ENCODE data around the gene SLC25A3.
"Not testable (repeated sequence)": the region's sequence is repeated elsewhere in the genome, so short reads cannot be mapped to it uniquely, and the experiment has no call there.

SLC25A3 gene

DNA sequence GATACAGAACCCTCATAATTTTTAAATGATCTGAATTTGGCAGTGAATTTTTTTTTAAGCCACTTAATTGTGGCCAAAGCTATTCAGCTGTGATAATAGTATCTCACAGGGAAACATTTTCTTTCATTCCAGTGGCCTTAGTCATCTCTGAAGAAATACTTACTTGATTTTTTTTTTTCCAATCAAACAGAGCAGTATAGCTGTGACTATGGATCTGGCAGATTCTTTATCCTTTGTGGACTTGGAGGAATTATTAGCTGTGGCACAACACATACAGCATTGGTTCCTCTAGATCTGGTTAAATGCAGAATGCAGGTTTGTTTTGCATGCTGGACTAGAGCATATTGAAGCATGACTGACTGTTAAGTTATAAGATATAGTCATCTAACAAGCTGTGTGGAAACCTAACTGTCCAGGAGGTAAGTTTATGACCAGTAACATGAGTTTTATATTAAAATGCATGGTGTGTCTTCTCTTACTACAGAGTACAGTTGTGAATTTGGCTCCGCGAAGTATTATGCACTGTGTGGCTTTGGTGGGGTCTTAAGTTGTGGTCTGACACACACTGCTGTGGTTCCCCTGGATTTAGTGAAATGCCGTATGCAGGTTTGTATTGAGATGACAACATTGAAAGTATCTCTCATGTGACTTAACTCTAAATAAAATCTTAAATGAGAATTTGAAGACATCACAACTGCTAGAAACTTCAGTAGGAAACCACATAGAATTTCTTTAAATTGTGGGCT, 1.9 kb downstream of the SLC25A3 start:
- DNase-seq = no peak

DNA sequence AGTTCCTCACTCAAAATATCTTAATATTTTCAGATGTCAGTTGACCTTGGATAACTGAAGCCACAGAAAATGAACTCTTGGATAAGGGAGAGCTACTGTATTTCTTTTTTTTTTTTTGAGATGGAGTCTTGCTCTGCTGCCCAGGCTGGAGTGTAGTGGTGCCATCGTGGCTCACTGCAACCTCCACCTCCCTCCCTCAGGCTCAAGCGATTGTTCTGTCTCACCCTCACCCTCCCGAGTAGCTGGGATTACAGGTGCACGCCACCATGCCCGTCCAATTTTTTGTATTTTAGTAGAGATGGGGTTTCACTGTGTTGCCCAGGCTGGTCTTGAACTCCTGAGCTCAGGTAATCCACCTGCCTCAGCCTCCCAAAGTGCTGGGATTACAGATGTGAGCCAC, 3.8 kb downstream of the SLC25A3 start:
- not testable (repeated sequence) for DNase-seq

DNA sequence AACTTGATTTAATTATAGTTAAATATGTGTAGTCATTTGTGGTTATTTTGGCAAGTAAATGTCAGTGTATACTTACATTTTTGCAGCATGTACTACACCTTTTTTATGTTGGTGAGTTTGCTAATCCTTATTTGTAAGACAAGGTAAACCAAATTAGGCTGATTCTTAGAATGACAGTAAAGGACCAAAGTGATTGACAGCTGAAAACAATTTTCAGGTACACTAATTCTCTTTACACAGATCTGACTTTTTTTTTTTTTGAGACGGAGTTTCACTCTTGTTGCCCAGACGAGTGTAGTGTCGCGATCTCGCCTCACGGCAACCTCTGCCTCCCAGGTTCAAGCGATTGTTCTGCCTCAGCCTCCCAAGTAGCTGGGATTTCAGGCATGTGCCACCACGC, 8.4 kb downstream of the SLC25A3 start:
- DNase-seq = no peak

DNA sequence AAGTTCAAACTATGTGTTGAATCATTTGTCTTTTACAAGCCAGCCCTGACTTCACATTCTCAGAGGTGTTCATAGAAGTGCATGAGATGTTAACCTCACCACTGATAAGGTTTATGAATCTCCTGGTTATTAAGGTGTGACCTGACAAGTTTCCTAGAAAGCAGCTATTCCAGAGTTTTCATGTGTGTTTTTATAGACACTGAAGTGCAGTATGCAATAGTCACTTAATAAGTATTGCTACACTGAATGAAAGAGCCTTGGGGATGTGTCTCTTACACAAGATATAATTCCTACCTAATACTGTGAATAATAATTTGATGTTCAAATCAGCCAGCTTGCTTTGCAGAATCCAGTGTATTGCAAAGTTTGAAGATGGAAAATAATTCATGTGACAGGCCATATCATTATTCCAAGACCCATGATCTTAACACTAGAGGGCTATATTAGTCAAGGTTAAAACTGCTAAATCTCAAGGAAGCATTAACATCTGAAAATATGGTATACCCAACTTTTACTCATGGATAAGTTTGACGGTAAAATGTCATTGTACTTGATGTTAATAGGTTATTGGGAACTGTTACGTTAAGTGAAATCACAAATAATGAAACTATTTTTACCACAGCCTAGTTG, 13.0 kb downstream of the SLC25A3 start:
- no peak for DNase-seq

DNA sequence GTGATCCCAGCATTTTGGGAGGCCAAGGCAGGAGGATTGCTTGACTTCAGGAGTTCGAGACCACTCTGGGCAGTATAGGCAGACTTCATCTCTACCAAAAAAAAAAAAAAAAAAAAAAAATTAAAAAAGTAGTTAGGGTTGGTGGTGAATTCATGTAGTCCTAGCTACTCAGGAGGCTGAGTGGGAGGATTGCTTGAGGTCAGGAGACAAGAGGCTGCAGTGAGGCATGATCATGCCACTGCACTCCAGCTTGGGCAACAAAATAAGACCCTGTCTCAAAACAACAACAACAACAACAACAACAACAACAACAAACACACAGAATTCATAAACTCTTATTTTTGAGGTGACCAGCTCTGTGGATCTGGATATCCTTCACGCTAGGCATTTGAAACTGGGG, 17.1 kb downstream of the SLC25A3 start:
- DNase-seq = no peak

DNA sequence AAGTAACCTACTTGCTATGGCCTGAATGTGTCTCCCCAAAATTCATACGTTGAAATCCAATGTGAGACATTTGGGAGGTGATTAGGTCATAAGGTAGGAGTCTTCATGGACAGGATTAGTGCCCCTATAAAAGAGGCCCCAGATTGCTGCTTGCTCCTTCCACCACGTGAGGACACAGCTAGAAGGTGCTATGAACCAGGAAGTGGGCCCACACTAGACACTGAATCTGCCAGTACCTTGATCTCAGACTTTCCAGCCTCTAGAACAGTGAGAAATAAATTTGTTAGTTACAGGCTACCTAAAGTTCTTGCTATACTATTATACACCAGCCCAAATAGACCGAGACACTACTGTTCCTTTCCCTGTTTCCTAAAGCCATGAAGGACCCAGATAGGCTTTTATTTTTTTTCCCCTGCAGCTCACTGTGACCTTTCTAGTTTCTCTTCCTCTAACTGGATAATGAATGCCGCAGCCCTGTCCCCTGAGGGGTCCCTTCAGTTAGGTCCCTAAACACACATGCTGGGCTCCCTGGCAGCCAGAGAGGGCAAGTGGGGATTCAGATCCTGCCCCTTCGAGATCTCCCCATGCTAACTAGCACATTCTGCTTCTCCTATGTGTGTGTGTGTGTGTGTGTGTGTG, 19.3 kb downstream of the SLC25A3 start:
- peak; percentile 52 for DNase-seq

DNA sequence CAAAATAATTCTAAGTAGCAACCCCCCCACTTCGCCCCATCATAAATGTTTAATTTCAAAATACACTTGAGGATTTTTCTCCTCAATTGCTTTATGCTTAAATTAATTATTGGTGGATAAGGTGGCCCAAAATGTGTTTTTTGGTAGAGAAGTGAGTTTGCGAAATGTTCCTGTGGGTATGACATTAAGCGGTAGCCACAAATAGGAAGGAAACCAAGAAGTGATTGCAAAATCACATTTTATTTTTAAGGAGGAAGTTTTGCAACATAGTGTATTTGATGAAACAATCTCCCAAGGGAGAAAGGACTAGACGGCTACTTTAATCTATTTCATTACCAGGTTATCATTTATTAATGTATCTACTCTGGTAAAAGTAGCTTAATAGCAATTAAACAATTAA, 25.5 kb downstream of the SLC25A3 start:
- peak; percentile 91 for DNase-seq

DNA sequence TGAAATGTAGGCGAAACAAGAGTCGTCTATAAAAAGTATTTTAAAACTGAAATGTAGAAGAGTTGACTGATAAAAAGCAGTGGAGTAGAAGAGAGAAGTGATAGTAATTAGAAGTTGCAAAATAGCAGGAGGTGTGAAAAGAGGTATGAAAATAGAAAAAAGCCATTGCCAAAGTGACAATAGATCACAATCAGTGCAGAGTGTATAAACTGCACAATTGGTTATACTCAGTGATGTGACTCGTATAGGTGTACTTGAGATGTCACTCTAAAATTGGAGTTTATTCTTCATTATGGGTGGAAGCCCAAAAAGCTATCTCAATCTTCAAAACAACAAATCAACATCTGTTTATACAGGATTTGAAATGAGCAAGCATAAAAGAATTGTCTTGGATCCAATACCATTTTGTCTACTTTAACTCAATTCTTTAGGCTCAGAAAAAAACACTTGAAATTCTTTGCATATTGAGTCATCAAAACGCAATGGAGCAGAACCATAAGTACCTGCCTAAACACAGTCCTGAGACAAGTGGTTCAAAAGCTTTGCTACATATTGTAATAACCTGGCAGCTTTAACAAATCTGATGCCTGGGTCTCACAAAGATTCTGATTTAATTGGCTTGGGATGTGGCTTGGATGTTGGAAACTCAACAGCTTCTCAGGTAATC, 42.3 kb downstream of the SLC25A3 start:
- no peak for DNase-seq

DNA sequence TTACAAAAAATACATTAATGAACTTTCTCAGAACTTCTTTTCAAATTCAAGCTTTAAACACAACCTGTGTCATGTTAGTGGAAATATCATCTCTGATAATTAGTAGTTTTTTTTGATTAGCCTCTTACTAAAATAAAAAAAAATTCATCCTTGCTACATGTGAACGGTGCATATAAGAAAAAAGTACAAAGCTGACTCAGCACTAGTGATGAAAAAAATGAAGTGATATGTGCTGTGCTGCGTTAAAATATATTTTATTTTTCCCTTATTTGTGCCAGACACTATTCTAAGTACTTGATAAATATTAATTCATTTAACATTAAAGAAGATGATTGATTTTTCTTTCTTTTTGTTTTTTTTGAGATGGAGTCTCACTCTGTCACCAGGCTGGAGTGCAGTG, 43.6 kb downstream of the SLC25A3 start:
- DNase-seq = no peak

DNA sequence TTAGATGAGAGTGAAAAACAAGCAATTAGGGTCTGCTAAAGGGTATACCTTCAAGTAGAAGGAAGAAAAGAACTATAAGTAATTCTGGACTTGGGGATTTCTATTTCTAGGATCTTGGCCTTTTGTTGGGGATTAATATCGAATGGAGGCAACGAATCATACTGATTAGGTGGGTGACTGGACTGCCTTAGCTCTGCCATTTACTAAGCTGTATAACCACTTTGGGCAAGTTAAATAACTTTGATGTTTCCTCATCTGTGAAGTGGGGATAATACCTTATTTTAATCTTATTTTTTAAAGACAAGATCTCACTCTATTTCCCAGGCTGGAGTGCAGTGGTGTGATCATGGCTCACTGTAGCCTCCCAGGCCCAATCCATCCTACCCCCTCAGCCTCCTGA, 44.5 kb downstream of the SLC25A3 start:
- DNase-seq = no peak

DNA sequence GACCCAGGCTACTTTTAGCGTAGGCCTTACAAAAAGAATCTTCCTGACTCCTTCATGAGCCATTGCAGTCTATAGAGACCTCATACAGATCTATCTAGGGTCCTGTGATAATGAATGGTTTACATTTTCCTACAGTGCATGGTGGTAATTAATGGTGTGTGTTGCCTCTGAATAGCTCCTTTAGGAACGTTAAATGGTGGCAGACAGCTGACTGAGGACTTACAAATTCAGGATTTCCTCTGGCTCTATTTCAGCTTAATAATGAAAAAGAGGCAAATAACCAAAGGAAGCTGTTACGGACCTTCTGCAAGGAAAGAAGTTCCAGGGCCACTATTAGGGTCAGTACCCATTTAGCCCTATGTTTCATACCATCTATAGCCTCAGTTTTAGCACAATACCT, 46.0 kb downstream of the SLC25A3 start:
- no peak for DNase-seq

DNA sequence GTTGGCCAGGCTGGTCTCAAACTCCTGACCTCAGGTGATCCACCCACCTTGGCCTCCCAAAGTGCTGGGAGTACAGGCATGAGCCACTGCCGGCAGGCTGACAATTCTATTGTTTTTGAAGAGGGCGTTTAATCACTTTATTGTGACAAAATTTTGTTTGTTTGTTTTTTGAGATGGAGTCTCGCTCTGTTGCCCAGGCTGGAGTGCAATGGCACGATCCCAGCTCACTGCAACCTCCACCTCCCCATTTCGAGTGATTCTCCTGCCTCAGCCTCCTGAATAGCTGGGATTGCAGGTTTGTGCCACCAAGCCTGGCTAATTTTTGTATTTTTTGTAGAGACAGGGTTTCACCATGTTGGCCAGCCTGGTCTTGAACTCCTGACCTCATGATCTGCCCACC, 49.3 kb downstream of the SLC25A3 start:
- not testable (repeated sequence) for DNase-seq

DNA sequence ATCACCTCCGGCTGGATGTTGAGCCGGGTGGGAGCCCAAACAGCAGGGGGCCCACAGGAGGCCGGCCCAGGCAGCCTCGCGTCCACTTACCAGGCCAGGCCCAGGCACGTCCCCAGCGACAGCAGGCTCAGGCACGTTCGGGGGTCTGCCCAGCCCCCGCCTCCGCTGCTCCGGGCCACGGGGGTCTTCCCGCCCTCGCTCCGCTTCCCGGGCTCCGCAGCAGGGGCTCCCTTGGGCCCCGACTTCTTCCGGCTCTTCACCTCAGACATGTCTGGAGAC, 50.9 kb downstream of the SLC25A3 start:
- DNase-seq = no peak

DNA sequence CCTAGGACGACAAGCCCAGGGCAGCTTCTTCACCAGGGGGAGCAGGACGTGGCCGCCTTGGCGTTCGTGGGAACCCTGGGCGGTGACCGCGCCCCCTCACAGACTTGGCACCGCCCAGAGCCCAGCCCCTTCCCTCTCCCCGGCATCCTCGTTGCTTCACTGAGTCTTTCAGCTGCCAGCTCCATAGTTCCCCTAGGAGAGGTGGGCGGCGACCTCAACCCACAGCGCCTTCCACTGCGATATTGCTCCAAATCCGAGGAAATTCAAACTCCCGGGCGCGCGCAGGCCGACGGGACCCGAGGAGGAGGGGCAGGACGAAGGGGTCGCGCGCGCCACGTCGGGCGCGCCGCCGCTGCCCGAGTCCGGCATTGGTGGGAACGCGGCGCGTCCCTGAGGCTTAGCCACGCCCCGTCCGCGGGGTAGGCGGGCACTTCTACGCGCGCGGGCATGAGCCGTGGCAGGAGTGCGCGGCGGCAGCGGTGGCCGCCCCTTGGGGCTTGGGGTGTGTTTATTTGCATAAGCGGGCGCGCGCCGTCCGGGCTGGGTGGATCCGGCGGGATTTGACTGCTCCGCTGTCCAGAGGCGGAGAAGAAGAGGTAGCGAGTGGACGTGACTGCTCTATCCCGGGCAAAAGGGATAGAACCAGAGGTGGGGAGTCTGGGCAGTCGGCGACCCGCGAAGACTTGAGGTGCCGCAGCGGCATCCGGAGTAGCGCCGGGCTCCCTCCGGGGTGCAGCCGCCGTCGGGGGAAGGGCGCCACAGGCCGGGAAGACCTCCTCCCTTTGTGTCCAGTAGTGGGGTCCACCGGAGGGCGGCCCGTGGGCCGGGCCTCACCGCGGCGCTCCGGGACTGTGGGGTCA, 51.5 kb downstream of the SLC25A3 start, which contains the start of the genes APAF1 and IKBIP:
TSS of gene APAF1 (plus strand) at position 579 of the 860 bp plus-strand sequence. CDS start 3,070 bp downstream, outside the sequence.
TSS of gene IKBIP (minus strand) at position 77 of the 860 bp plus-strand sequence. CDS start 87 bp downstream, outside the sequence.
- DNase-seq = peak; percentile 84

DNA sequence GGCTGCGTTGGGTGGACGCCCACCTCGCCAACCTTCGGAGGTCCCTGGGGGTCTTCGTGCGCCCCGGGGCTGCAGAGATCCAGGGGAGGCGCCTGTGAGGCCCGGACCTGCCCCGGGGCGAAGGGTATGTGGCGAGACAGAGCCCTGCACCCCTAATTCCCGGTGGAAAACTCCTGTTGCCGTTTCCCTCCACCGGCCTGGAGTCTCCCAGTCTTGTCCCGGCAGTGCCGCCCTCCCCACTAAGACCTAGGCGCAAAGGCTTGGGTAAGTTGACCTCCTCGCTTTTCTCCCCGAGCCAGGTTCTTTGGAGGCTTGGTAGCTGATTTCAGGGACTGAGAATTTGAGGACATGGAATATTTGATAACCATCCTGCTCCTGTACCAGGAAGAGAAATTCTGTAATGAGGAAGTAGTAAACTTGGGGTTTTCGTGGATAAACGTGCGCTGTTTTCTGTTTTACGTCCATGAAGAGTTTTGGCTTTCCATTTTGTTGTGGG, 52.1 kb downstream of the SLC25A3 start:
- no peak for DNase-seq

DNA sequence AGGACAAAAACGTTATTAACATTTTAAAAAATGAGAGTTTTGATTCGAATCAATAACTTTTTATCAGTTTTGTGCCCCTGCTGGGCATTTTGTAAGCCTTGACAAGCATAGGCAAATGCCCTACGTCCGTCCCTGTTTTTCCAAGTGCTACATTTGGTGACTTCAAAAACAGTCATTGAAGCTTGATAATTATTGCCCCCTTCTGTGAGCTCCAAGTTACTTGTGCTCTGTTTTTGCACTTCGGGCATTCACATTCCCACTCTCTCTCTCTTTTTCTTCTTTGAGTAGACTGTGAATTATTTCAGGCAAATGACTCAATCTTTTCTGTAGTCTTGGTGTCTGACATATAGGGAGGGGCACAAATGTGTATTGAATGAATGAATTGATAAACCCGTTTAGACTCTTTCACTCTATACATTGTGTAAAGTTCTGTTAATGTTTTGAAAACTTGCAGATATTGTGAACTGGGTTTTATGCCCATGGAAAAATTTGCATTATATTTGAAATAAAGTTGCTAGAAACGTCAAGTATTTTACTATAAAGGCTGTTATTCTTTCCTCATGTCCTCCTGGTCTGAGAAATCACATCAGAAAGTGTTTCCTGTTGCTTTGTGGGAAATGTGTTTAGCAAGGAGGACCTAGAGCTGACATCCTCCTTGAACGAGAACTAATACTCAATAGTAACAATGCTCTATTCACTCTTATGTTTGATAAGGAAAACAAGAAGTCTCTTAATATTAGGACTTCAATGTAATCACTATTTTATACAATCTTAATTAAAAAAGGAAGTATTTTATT, 53.0 kb downstream of the SLC25A3 start:
- DNase-seq = no peak

DNA sequence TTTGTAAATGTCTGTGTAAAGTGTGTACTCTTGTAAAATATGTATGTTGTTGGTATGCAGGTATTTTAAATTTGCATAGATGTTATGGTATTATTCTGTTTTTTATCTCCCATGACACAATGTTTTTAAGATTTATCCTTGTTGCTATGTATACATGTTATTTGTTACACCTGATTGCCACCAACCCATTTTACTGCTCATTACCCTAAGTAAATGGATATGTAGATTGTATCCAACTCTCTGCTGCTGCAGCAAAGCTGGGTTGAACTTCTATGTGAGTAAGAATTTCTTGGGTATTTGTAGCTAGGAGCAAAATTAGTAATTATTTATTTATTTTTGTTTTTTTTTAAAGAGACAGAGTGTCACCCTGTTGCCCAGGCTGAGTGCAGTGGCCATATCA, 57.8 kb downstream of the SLC25A3 start:
- DNase-seq = no peak

DNA sequence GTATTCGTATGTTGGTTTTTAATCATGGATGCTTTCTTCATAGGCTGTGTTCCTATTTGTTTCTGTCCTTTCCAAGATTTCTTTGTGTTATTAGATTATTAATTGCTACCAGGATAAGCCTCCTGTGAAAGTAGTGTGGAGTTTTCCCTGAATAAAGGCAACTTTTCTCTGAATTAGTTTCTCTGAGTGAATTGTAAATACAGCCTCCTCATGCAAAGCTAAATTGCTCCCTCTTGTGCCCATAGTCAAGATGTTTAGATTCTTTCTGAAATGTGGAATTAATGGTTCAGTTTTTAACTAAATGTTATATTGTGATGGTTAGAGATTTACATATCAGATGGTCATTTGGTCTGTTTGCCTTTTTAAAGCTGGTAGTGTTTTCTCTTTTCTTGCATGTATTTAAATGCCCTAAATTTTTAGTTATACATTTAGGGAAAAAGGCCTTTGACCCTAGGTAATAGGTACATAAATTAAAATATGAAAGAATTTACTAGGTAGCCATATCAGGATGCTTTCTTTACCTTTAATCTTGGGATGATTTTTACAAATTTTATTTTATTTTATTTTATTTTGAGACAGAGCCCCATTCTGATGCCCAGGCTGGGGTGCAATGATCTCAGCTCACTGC, 60.5 kb downstream of the SLC25A3 start:
- DNase-seq = no peak
